Measurements from ENCODE around the gene CRYL1.

GRCh38 chr13:20487927-20488326, 37.7 kb downstream of the CRYL1 start:
- TF ChIP-seq, protein P1, sequence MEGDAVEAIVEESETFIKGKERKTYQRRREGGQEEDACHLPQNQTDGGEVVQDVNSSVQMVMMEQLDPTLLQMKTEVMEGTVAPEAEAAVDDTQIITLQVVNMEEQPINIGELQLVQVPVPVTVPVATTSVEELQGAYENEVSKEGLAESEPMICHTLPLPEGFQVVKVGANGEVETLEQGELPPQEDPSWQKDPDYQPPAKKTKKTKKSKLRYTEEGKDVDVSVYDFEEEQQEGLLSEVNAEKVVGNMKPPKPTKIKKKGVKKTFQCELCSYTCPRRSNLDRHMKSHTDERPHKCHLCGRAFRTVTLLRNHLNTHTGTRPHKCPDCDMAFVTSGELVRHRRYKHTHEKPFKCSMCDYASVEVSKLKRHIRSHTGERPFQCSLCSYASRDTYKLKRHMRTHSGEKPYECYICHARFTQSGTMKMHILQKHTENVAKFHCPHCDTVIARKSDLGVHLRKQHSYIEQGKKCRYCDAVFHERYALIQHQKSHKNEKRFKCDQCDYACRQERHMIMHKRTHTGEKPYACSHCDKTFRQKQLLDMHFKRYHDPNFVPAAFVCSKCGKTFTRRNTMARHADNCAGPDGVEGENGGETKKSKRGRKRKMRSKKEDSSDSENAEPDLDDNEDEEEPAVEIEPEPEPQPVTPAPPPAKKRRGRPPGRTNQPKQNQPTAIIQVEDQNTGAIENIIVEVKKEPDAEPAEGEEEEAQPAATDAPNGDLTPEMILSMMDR (IDR thresholded peaks at IDR 0.05; ENCODE audit: low read depth, low read length), result no peak
- TF ChIP-seq POLR2A (IDR thresholded peaks at IDR 0.05; ENCODE audit: extremely low read depth, insufficient read length), result no peak

All from NB4 (cell line).